Activated naive CD8-positive, alpha-beta T cell (primary cell): Measurements from ENCODE around the gene ARSD.
A peak's percentile ranks its signal among the peaks of the same experiment; 100 is the strongest.
"Not testable (repeated sequence)": the region's sequence is repeated elsewhere in the genome, so short reads cannot be mapped to it uniquely, and the experiment has no call there.

Source experiments
- H3K27ac Mint-ChIP-seq: one replicate; pipeline ENCODE4 v1.8.0; 2021; ENCODE audit warnings: mixed read lengths
- H3K27me3 Mint-ChIP-seq: one replicate; pipeline ENCODE4 v1.8.0; 2021; ENCODE audit warnings: mixed read lengths
- H3K36me3 Mint-ChIP-seq: one replicate; pipeline ENCODE4 v1.8.0; 2021; ENCODE audit warnings: mixed read lengths
- H3K4me1 Mint-ChIP-seq: one replicate; pipeline ENCODE4 v1.8.0; 2021; ENCODE audit warnings: low read depth, mixed read lengths
- H3K4me3 Mint-ChIP-seq: one replicate; pipeline ENCODE4 v1.8.0; 2021; ENCODE audit warnings: mild to moderate bottlenecking, mixed read lengths
- H3K9me3 Mint-ChIP-seq: one replicate; pipeline ENCODE4 v1.8.0; 2021; ENCODE audit warnings: low read depth, mixed read lengths

ARSD gene

GRCh38 chrX:2928583-2929434 is at the start of gene ARSD:
TSS of gene ARSD (minus strand) at chrX:2929339. CDS start at chrX:2929275, 64 bp downstream.
- Mint-ChIP-seq H3K4me3 (peak within 1 kb of the TSS; percentile 80), H3K27me3 (peaks cover 3% of the 10 kb centered on the region), H3K9me3 (no peaks in the 10 kb centered on the region), H3K27ac (no peak within 1 kb of the TSS), H3K4me1 (peaks cover 4% of the 10 kb centered on the region), H3K36me3 (no peaks in the 10 kb centered on the region)

GRCh38 chrX:2978639-2979038 is 49.5 kb upstream of the ARSD start:
- not testable (repeated sequence) for H3K36me3 Mint-ChIP-seq, H3K4me3 Mint-ChIP-seq, H3K4me1 Mint-ChIP-seq, H3K27me3 Mint-ChIP-seq, H3K27ac Mint-ChIP-seq, H3K9me3 Mint-ChIP-seq

- Mint-ChIP-seq H3K36me3 (no peaks in the 10 kb centered on the region), H3K27ac (no peak overlapping the region), H3K4me3 (no peak overlapping the region), H3K4me1 (no peaks in the 10 kb centered on the region), H3K9me3 (no peaks in the 10 kb centered on the region), H3K27me3 (peaks cover 1% of the 10 kb centered on the region)
These were observed 45.8 kb upstream of the ARSD start for GRCh38 chrX:2974961-2975360.

GRCh38 chrX:2972391-2972790 is 43.3 kb upstream of the ARSD start:
- Mint-ChIP-seq H3K27ac (no peak overlapping the region), H3K9me3 (no peaks in the 10 kb centered on the region), H3K36me3 (no peaks in the 10 kb centered on the region), H3K27me3 (peaks cover 1% of the 10 kb centered on the region), H3K4me3 (no peak overlapping the region), H3K4me1 (peaks cover 2% of the 10 kb centered on the region)

GRCh38 chrX:2969021-2969420 is 39.9 kb upstream of the ARSD start:
- H3K27me3 Mint-ChIP-seq: peaks cover 1% of the 10 kb centered on the region
- peak overlapping the region; percentile 62 for H3K4me3 Mint-ChIP-seq
- peaks cover 2% of the 10 kb centered on the region for H3K4me1 Mint-ChIP-seq
- H3K9me3 Mint-ChIP-seq: no peaks in the 10 kb centered on the region
- H3K27ac Mint-ChIP-seq: no peak overlapping the region
- H3K36me3 Mint-ChIP-seq: no peaks in the 10 kb centered on the region

- H3K4me1 Mint-ChIP-seq: peaks cover 2% of the 10 kb centered on the region
- H3K27me3 Mint-ChIP-seq: peaks cover 1% of the 10 kb centered on the region
- H3K9me3 Mint-ChIP-seq: no peaks in the 10 kb centered on the region
- H3K4me3 Mint-ChIP-seq: peak overlapping the region; percentile 62
- H3K36me3 Mint-ChIP-seq: no peaks in the 10 kb centered on the region
- no peak overlapping the region for H3K27ac Mint-ChIP-seq
These were observed 39.1 kb upstream of the ARSD start for GRCh38 chrX:2967998-2968909.

- Mint-ChIP-seq H3K4me1 (peaks cover 2% of the 10 kb centered on the region), H3K9me3 (no peaks in the 10 kb centered on the region), H3K4me3 (peak overlapping the region; percentile 62), H3K27me3 (peaks cover 1% of the 10 kb centered on the region), H3K36me3 (no peaks in the 10 kb centered on the region), H3K27ac (no peak overlapping the region)
These were observed 38.4 kb upstream of the ARSD start for GRCh38 chrX:2967584-2967983.

GRCh38 chrX:2967012-2967411 is 37.9 kb upstream of the ARSD start:
- Mint-ChIP-seq H3K9me3 (no peaks in the 10 kb centered on the region), H3K4me1 (peaks cover 2% of the 10 kb centered on the region), H3K4me3 (no peak overlapping the region), H3K36me3 (no peaks in the 10 kb centered on the region), H3K27ac (no peak overlapping the region), H3K27me3 (peaks cover 1% of the 10 kb centered on the region)

- Mint-ChIP-seq H3K27ac (no peak overlapping the region), H3K4me3 (no peak overlapping the region), H3K36me3 (no peaks in the 10 kb centered on the region), H3K9me3 (no peaks in the 10 kb centered on the region), H3K4me1 (peaks cover 2% of the 10 kb centered on the region), H3K27me3 (no peaks in the 10 kb centered on the region)
These were observed 36.8 kb upstream of the ARSD start for GRCh38 chrX:2965965-2966364.

GRCh38 chrX:2963992-2964794 is 35.1 kb upstream of the ARSD start:
- H3K27me3 Mint-ChIP-seq, H3K36me3 Mint-ChIP-seq, H3K27ac Mint-ChIP-seq, H3K4me3 Mint-ChIP-seq, H3K4me1 Mint-ChIP-seq, H3K9me3 Mint-ChIP-seq: not testable (repeated sequence)

GRCh38 chrX:2963449-2963848 is 34.3 kb upstream of the ARSD start:
- not testable (repeated sequence) for H3K4me3 Mint-ChIP-seq, H3K27ac Mint-ChIP-seq, H3K9me3 Mint-ChIP-seq, H3K27me3 Mint-ChIP-seq, H3K36me3 Mint-ChIP-seq, H3K4me1 Mint-ChIP-seq

GRCh38 chrX:2962381-2962780 is 33.2 kb upstream of the ARSD start:
- H3K9me3 Mint-ChIP-seq: no peaks in the 10 kb centered on the region

GRCh38 chrX:2960861-2961515 is 31.8 kb upstream of the ARSD start:
- no peak overlapping the region for H3K27ac Mint-ChIP-seq
- no peaks in the 10 kb centered on the region for H3K27me3 Mint-ChIP-seq
- no peak overlapping the region for H3K4me3 Mint-ChIP-seq
- H3K36me3 Mint-ChIP-seq: no peaks in the 10 kb centered on the region
- H3K9me3 Mint-ChIP-seq: no peaks in the 10 kb centered on the region
- no peaks in the 10 kb centered on the region for H3K4me1 Mint-ChIP-seq

More at GRCh38 chrX:2962381-2962780, 33.2 kb upstream of the ARSD start:
- H3K27ac Mint-ChIP-seq: no peak overlapping the region
- no peaks in the 10 kb centered on the region for H3K4me1 Mint-ChIP-seq
- H3K27me3 Mint-ChIP-seq: no peaks in the 10 kb centered on the region
- no peaks in the 10 kb centered on the region for H3K36me3 Mint-ChIP-seq
- no peak overlapping the region for H3K4me3 Mint-ChIP-seq

GRCh38 chrX:2958199-2958598 is 29.1 kb upstream of the ARSD start:
- Mint-ChIP-seq H3K36me3 (no peaks in the 10 kb centered on the region), H3K4me1 (no peaks in the 10 kb centered on the region), H3K27ac (no peak overlapping the region)

More at GRCh38 chrX:2958199-2958598, 29.1 kb upstream of the ARSD start:
- H3K27me3 Mint-ChIP-seq: no peaks in the 10 kb centered on the region
- no peaks in the 10 kb centered on the region for H3K9me3 Mint-ChIP-seq
- H3K4me3 Mint-ChIP-seq: no peak overlapping the region
